K562 (cell line): ENCODE data around the gene CCDC33. TPM values are rescaled to one million over a fixed set of nuclear protein-coding genes. Genes with fewer than 3 reads are reported as not detected.

Source experiments
- ARID4B ChIP-seq: sonication (generic); formaldehyde crosslinking; IDR thresholded peaks from 2 replicates; pipeline ENCODE4 v1.8.0; 2022; ENCODE audit warnings: mild to moderate bottlenecking, missing genetic modification reagents
- CEBPG ChIP-seq, 3 experiments: fragments of 200-800 bp in 1 of 3; sonication (Bioruptor generic) in 1 of 3; sonication (generic) in 1 of 3; formaldehyde crosslinking in 1 of 3; IDR thresholded peaks in 2 of 3; conservative IDR thresholded peaks in 1 of 3; 2 replicates each; pipeline versions ENCODE4 v1.6.1 to v1.8.0; 2016 to 2022; ENCODE audit warnings: missing compliant biosample characterization in 2 of 3, missing genetic modification characterization in 2 of 3, mild to moderate bottlenecking in 1 of 3, missing genetic modification reagents in 1 of 3
- CHD4 ChIP-seq: fragments of 200-600 bp; sonication (generic); IDR thresholded peaks from 3 replicates; pipeline ENCODE4 v1.6.1; 2012; ENCODE audit warnings: low read depth, mild to moderate bottlenecking, mixed read lengths, low read length, inconsistent platforms; ENCODE audit not compliant: insufficient read depth, insufficient replicate concordance, poor library complexity, severe bottlenecking
- CREM ChIP-seq: IDR thresholded peaks from 2 replicates; pipeline ENCODE4 v1.6.1; 2014; ENCODE audit warnings: antibody characterized with exemption, low read depth
- ETS2 ChIP-seq: IDR thresholded peaks from 2 replicates; pipeline ENCODE4 v1.6.1; 2016; ENCODE audit warnings: borderline replicate concordance, missing genetic modification characterization, mild to moderate bottlenecking, moderate library complexity, missing compliant biosample characterization; ENCODE audit not compliant: poor library complexity, severe bottlenecking
- HMGXB4 ChIP-seq: sonication (generic); formaldehyde crosslinking; IDR thresholded peaks from 2 replicates; pipeline ENCODE4 v1.8.1; 2023; ENCODE audit warnings: mild to moderate bottlenecking, missing genetic modification reagents
- MCM5 ChIP-seq: fragments of 450-650 bp; IDR thresholded peaks from 2 replicates; pipeline ENCODE4 v1.6.1; 2016; ENCODE audit warnings: low read depth
- RAD21 ChIP-seq, 2 experiments: fragments of 250-450 bp in 1 of 2; fragments of 450-650 bp in 1 of 2; sonication (Bioruptor Pico) in 1 of 2; formaldehyde crosslinking in 1 of 2; IDR thresholded peaks in 1 of 2; conservative IDR thresholded peaks in 1 of 2; 2 replicates each; pipeline versions ENCODE4 v1.4.0 to v1.8.0; 2020 to 2022; ENCODE audit warnings: mild to moderate bottlenecking in 2 of 2, moderate library complexity in 1 of 2
- SMC3 ChIP-seq: conservative IDR thresholded peaks from 2 replicates; pipeline ENCODE4 v1.6.1; 2011; ENCODE audit warnings: low read depth, low read length, improper control_type of control experiment; ENCODE audit not compliant: insufficient read depth
- VEZF1 ChIP-seq: fragments of 200-800 bp; sonication (Bioruptor generic); IDR thresholded peaks from 2 replicates; pipeline ENCODE4 v1.6.1; 2017; ENCODE audit warnings: missing genetic modification characterization, missing compliant biosample characterization
- ZNF75A ChIP-seq: fragments of 450-650 bp; formaldehyde crosslinking; IDR thresholded peaks from 2 replicates; pipeline ENCODE4 v1.4.0; 2020; ENCODE audit warnings: mild to moderate bottlenecking
- polyA plus RNA-seq, 8 experiments: library from polyadenylated mRNA; depleted of rRNA in 4 of 8; stranded (reverse) in 5 of 8; unstranded in 3 of 8; fragments of >200 nt; fragmentation: Nextera tagmentation in 2 of 8; fragmentation: Illumina TruSeq in 1 of 8; extraction: Ambion mirVana in 2 of 8; extraction: Trizol in 1 of 8; gene quantifications; 2 replicates each; pipeline versions ENCODE4 v1.2.1 to v1.2.3, GENCODE V29; 2011 to 2014; ENCODE audit warnings: inconsistent platforms in 1 of 8, missing spikeins in 1 of 8
- total RNA-seq, 7 experiments: library from RNA; depleted of rRNA in 6 of 7; stranded (reverse); fragments of >200 nt in 6 of 7; fragmentation: Illumina TruSeq in 2 of 7; extraction: Trizol in 2 of 7; gene quantifications; 2 replicates each; pipeline versions ENCODE4 v1.2.1 to v1.2.3, GENCODE V29; 2011 to 2021; ENCODE audit warnings: low replicate concordance in 1 of 7

CCDC33 gene
- total and polyA plus RNA-seq, 9 of the 15 experiments (the other 6 are each of a cell fraction or from before 2014, with no cell fraction given) = 0.08 to 1.1 (median 0.15) TPM; not detected in 4

GRCh38 chr15:74307827-74308811 lies 72.0 kb downstream of the CCDC33 start (continued):
- TF ChIP-seq CHD4 = no peak
- TF ChIP-seq MCM5 = no peak
- peak in 1 of 2 experiments; percentile 47; a peak in 2 of 4 replicates for TF ChIP-seq RAD21 (CRISPR knock-in tag; conservative IDR thresholded peaks at IDR 0.05 in 1 of 2, IDR thresholded peaks at IDR 0.05 in 1 of 2)
- no peak for TF ChIP-seq ZNF75A (CRISPR knock-in tag)
- no peak for TF ChIP-seq SMC3
- 0 out of 2 replicates have a peak, but pooled peaks have one; percentile 8 for TF ChIP-seq CREM
- no peak for TF ChIP-seq CEBPG (CRISPR knock-in tag; IDR thresholded peaks at IDR 0.05)
- TF ChIP-seq CEBPG (tag; conservative IDR thresholded peaks at IDR 0.05 in 1 of 2, IDR thresholded peaks at IDR 0.05 in 1 of 2) = no peak
- TF ChIP-seq ARID4B (CRISPR knock-in tag) = no peak
- TF ChIP-seq HMGXB4 (CRISPR knock-in tag) = no peak
- TF ChIP-seq VEZF1 (CRISPR knock-in tag) = peak; percentile 72
- no peak for TF ChIP-seq ETS2 (tag)
